CD8-positive, alpha-beta memory T cell (primary cell): Measurements from ENCODE around the gene MRS2. TPM values are rescaled to one million over a fixed set of nuclear protein-coding genes. Genes with fewer than 3 reads are reported as not detected.

Experiments
- CTCF ChIA-PET: fragments of 350-600 bp; sonication (Branson Sonifier 250); formaldehyde crosslinking; loops from one replicate; lab custom pipeline; 2021; ENCODE audit warnings: antibody characterized with exemption; lab: Charles Lee
- POLR2A ChIA-PET: fragments of 350-600 bp; sonication (Branson Sonifier 250); formaldehyde crosslinking; loops from one replicate; lab custom pipeline; 2021; ENCODE audit warnings: antibody characterized with exemption; lab: Charles Lee
- DNase-seq, 5 donors: peaks; one replicate each; pipeline versions ENCODE4 v3.0.0 to v3.0.0-alpha.2; 2020 to 2022; ENCODE audit warnings: mixed read lengths in 1 of 5
- H3K27ac ChIP-seq: one replicate; pipeline ENCODE4 v1.7.0; 2013; ENCODE audit warnings: low read depth, mild to moderate bottlenecking, low read length, moderate library complexity
- H3K27me3 ChIP-seq: 2 replicates; pipeline ENCODE4 v1.7.0; 2013; ENCODE audit warnings: low read length, mild to moderate bottlenecking; ENCODE audit not compliant: insufficient read depth, poor library complexity, severe bottlenecking
- H3K36me3 ChIP-seq: 2 replicates; pipeline ENCODE4 v1.7.0; 2013; ENCODE audit warnings: mild to moderate bottlenecking, low read length, moderate library complexity; ENCODE audit not compliant: insufficient read depth
- H3K4me1 ChIP-seq: 2 replicates; pipeline ENCODE4 v1.7.0; 2013; ENCODE audit warnings: mild to moderate bottlenecking, low read length, moderate library complexity; ENCODE audit not compliant: insufficient read depth
- H3K4me3 ChIP-seq: 2 replicates; pipeline ENCODE4 v1.7.0; 2013; ENCODE audit warnings: mild to moderate bottlenecking, low read length
- H3K9me3 ChIP-seq: 2 replicates; pipeline ENCODE4 v1.7.0; 2013; ENCODE audit warnings: mild to moderate bottlenecking, low read length
- H3K27ac Mint-ChIP-seq, 8 donors: one replicate each; pipeline ENCODE4 v1.8.0; 2020 to 2021; ENCODE audit warnings: mixed read lengths in 8 of 8, mild to moderate bottlenecking in 6 of 8, inconsistent platforms in 3 of 8, moderate library complexity in 3 of 8
- H3K27me3 Mint-ChIP-seq, 2 donors: one replicate each; pipeline ENCODE4 v1.8.0; 2020 to 2021; ENCODE audit warnings: mixed read lengths in 2 of 2, mild to moderate bottlenecking in 1 of 2, moderate library complexity in 1 of 2
- H3K36me3 Mint-ChIP-seq, 3 donors: one replicate each; pipeline ENCODE4 v1.8.0; 2020 to 2021; ENCODE audit warnings: mixed read lengths in 3 of 3, inconsistent platforms in 1 of 3, mild to moderate bottlenecking in 1 of 3
- H3K4me1 Mint-ChIP-seq, 3 donors: one replicate each; pipeline ENCODE4 v1.8.0; 2020 to 2021; ENCODE audit warnings: mixed read lengths in 3 of 3, inconsistent platforms in 1 of 3, mild to moderate bottlenecking in 1 of 3
- H3K4me3 Mint-ChIP-seq, 7 donors: one replicate each; pipeline ENCODE4 v1.8.0; 2020 to 2021; ENCODE audit warnings: mixed read lengths in 7 of 7, mild to moderate bottlenecking in 6 of 7, moderate library complexity in 4 of 7, inconsistent platforms in 2 of 7
- H3K9me3 Mint-ChIP-seq, 5 donors: one replicate each; pipeline ENCODE4 v1.8.0; 2020 to 2022; ENCODE audit warnings: mixed read lengths in 5 of 5, mild to moderate bottlenecking in 3 of 5, moderate library complexity in 2 of 5, inconsistent platforms in 1 of 5
- polyA plus RNA-seq: library from polyadenylated mRNA; unstranded; fragments of 300-500 nt; fragmentation: Illumina TruSeq; gene quantifications from one replicate; pipeline ENCODE4 v1.2.3, GENCODE V29; 2021
- total RNA-seq, 2 experiments: library from RNA; stranded (reverse); gene quantifications; one replicate each; pipeline ENCODE4 v1.2.3, GENCODE V29; 2021

Gene MRS2
- total and polyA plus RNA-seq, 3 experiments from 2014 or later = 17.4 to 31.5 (median 30.1) TPM

GRCh38 chr6:24426729-24427446, 24.2 kb downstream of the MRS2 start:
- Histone ChIP-seq H3K27me3 (no peaks in the 10 kb centered on the region), H3K4me1 (no peaks in the 10 kb centered on the region), H3K27ac (no peak overlapping the region), H3K36me3 (peaks cover 12% of the 10 kb centered on the region), H3K9me3 (no peaks in the 10 kb centered on the region), H3K4me3 (no peak overlapping the region)
- Mint-ChIP-seq H3K4me1 (no peaks in the 10 kb centered on the region), H3K4me3 (no peak overlapping the region), H3K9me3 (no peaks in the 10 kb centered on the region), H3K27me3 (no peaks in the 10 kb centered on the region), H3K27ac (peak overlapping the region in 3 of 8 donors; percentile 23 to 47 (median 32)), H3K36me3 (peaks cover 0 to 56% (median 6%) of the 10 kb centered on the region in 3 donors)
- DNase-seq = no peak
- CTCF ChIA-PET = no interaction called here
- POLR2A ChIA-PET = interaction anchor here (0.6 to 0.7 kb wide), 2 partner anchors 28 to 31 kb away, joined by 4 to 9 read pairs; no protein-coding TSS in a partner anchor

- Mint-ChIP-seq H3K4me3 (no peak overlapping the region), H3K27ac (peak overlapping the region in 3 of 8 donors; percentile 19 to 94 (median 53)), H3K36me3 (peaks cover 2 to 41% (median 3%) of the 10 kb centered on the region in 3 donors), H3K4me1 (no peaks in the 10 kb centered on the region), H3K27me3 (no peaks in the 10 kb centered on the region), H3K9me3 (no peaks in the 10 kb centered on the region)
- H3K4me1 ChIP-seq = no peaks in the 10 kb centered on the region
- DNase-seq = no peak
- peaks cover 3% of the 10 kb centered on the region for H3K36me3 ChIP-seq
- H3K27ac ChIP-seq = no peak overlapping the region
- ChIA-PET POLR2A (no interaction called here), CTCF (no interaction called here)
- H3K4me3 ChIP-seq = no peak overlapping the region
- H3K9me3 ChIP-seq = no peaks in the 10 kb centered on the region
- H3K27me3 ChIP-seq = no peaks in the 10 kb centered on the region
These were observed 25.9 kb downstream of the MRS2 start for GRCh38 chr6:24428615-24429014.

- no peaks in the 10 kb centered on the region for H3K4me1 Mint-ChIP-seq
- H3K27ac Mint-ChIP-seq = no peak overlapping the region
- H3K36me3 Mint-ChIP-seq = peaks cover 2 to 37% (median 3%) of the 10 kb centered on the region in 3 donors
- H3K27me3 ChIP-seq = no peaks in the 10 kb centered on the region
- no peaks in the 10 kb centered on the region for H3K9me3 Mint-ChIP-seq
- DNase-seq = no peak
- no peaks in the 10 kb centered on the region for H3K36me3 ChIP-seq
- no peaks in the 10 kb centered on the region for H3K27me3 Mint-ChIP-seq
- H3K4me3 Mint-ChIP-seq = no peak overlapping the region
- H3K9me3 ChIP-seq = no peaks in the 10 kb centered on the region
- H3K4me1 ChIP-seq = no peaks in the 10 kb centered on the region
- ChIA-PET CTCF (interaction anchor here (2.0 to 2.4 kb wide), 2 partner anchors 10 to 92 kb away, joined by 8 to 9 read pairs; no protein-coding TSS in a partner anchor), POLR2A (no interaction called here)
- H3K27ac ChIP-seq = no peak overlapping the region
- no peak overlapping the region for H3K4me3 ChIP-seq
These were observed 26.4 kb downstream of the MRS2 start for GRCh38 chr6:24429146-24429545.

- POLR2A ChIA-PET = no interaction called here
These were observed 27.4 kb downstream of the MRS2 start for GRCh38 chr6:24430086-24430485.

GRCh38 chr6:24431045-24431451, 28.3 kb downstream of the MRS2 start:
- no peak overlapping the region for H3K27ac Mint-ChIP-seq
- no peaks in the 10 kb centered on the region for H3K36me3 ChIP-seq

More at GRCh38 chr6:24430086-24430485, 27.4 kb downstream of the MRS2 start:
- Histone ChIP-seq H3K4me1 (no peaks in the 10 kb centered on the region), H3K36me3 (no peaks in the 10 kb centered on the region), H3K27me3 (no peaks in the 10 kb centered on the region), H3K27ac (no peak overlapping the region), H3K4me3 (no peak overlapping the region), H3K9me3 (no peaks in the 10 kb centered on the region)
- H3K4me1 Mint-ChIP-seq = no peaks in the 10 kb centered on the region
- H3K27me3 Mint-ChIP-seq = no peaks in the 10 kb centered on the region
- H3K9me3 Mint-ChIP-seq = no peaks in the 10 kb centered on the region
- H3K4me3 Mint-ChIP-seq = no peak overlapping the region
- H3K36me3 Mint-ChIP-seq = peaks cover 0 to 28% (median 3%) of the 10 kb centered on the region in 3 donors
- CTCF ChIA-PET = interaction anchor here (0.7 to 2.4 kb wide), 6 partner anchors 8 to 336 kb away, joined by 3 to 9 read pairs (median 6); no protein-coding TSS in a partner anchor
- H3K27ac Mint-ChIP-seq = no peak overlapping the region
- no peak for DNase-seq

GRCh38 chr6:24432611-24433010, 29.9 kb downstream of the MRS2 start:
- ChIA-PET CTCF (interaction anchor here (0.9 to 1.2 kb wide), 3 partner anchors 41 to 148 kb away, joined by 3 to 4 read pairs (median 3); no protein-coding TSS in a partner anchor), POLR2A (no interaction called here)
- peaks cover 7 to 8% (median 8%) of the 10 kb centered on the region in 3 donors for H3K36me3 Mint-ChIP-seq
- Histone ChIP-seq H3K9me3 (no peaks in the 10 kb centered on the region), H3K4me1 (no peaks in the 10 kb centered on the region), H3K4me3 (no peak overlapping the region), H3K36me3 (no peaks in the 10 kb centered on the region), H3K27ac (no peak overlapping the region), H3K27me3 (no peaks in the 10 kb centered on the region)
- H3K4me1 Mint-ChIP-seq = no peaks in the 10 kb centered on the region
- no peak overlapping the region for H3K27ac Mint-ChIP-seq
- H3K27me3 Mint-ChIP-seq = no peaks in the 10 kb centered on the region
- no peak overlapping the region for H3K4me3 Mint-ChIP-seq
- H3K9me3 Mint-ChIP-seq = no peaks in the 10 kb centered on the region
- DNase-seq = no peak

More at GRCh38 chr6:24431045-24431451, 28.3 kb downstream of the MRS2 start:
- DNase-seq = peak in 2 of 5 donors; percentile 15 to 31
- ChIA-PET CTCF (interaction anchor here (0.7 to 2.4 kb wide), 7 partner anchors 9 to 335 kb away, joined by 3 to 9 read pairs (median 5); no protein-coding TSS in a partner anchor), POLR2A (no interaction called here)
- Histone ChIP-seq H3K4me1 (no peaks in the 10 kb centered on the region), H3K27ac (no peak overlapping the region), H3K27me3 (no peaks in the 10 kb centered on the region), H3K4me3 (no peak overlapping the region), H3K9me3 (no peaks in the 10 kb centered on the region)
- no peaks in the 10 kb centered on the region for H3K4me1 Mint-ChIP-seq
- no peaks in the 10 kb centered on the region for H3K9me3 Mint-ChIP-seq
- H3K4me3 Mint-ChIP-seq = no peak overlapping the region
- no peaks in the 10 kb centered on the region for H3K27me3 Mint-ChIP-seq
- peaks cover 0 to 20% (median 3%) of the 10 kb centered on the region in 3 donors for H3K36me3 Mint-ChIP-seq

GRCh38 chr6:24436979-24437378, 34.2 kb downstream of the MRS2 start:
- H3K36me3 ChIP-seq = no peaks in the 10 kb centered on the region
- peaks cover 2 to 10% (median 8%) of the 10 kb centered on the region in 3 donors for H3K36me3 Mint-ChIP-seq
- ChIA-PET POLR2A (no interaction called here), CTCF (no interaction called here)
- no peaks in the 10 kb centered on the region for H3K27me3 ChIP-seq
- H3K4me1 Mint-ChIP-seq = no peaks in the 10 kb centered on the region
- H3K27ac ChIP-seq = no peak overlapping the region
- no peaks in the 10 kb centered on the region for H3K27me3 Mint-ChIP-seq
- H3K4me3 Mint-ChIP-seq = no peak overlapping the region
- H3K27ac Mint-ChIP-seq = peak overlapping the region in 1 of 8 donors; percentile 34
- no peak overlapping the region for H3K4me3 ChIP-seq
- H3K4me1 ChIP-seq = no peaks in the 10 kb centered on the region
- no peaks in the 10 kb centered on the region for H3K9me3 ChIP-seq
- no peaks in the 10 kb centered on the region for H3K9me3 Mint-ChIP-seq
- no peak for DNase-seq

- Histone ChIP-seq H3K9me3 (no peaks in the 10 kb centered on the region), H3K36me3 (no peaks in the 10 kb centered on the region), H3K4me1 (no peaks in the 10 kb centered on the region), H3K27ac (no peak overlapping the region), H3K27me3 (no peaks in the 10 kb centered on the region), H3K4me3 (no peak overlapping the region)
- H3K27ac Mint-ChIP-seq = no peak overlapping the region
- no peak for DNase-seq
- H3K27me3 Mint-ChIP-seq = no peaks in the 10 kb centered on the region
- ChIA-PET POLR2A (no interaction called here), CTCF (interaction anchor here (2.3 kb wide), 1 partner anchor 10 kb away, joined by 9 read pairs; no protein-coding TSS in a partner anchor)
- H3K4me1 Mint-ChIP-seq = no peaks in the 10 kb centered on the region
- H3K9me3 Mint-ChIP-seq = no peaks in the 10 kb centered on the region
- H3K4me3 Mint-ChIP-seq = no peak overlapping the region
- H3K36me3 Mint-ChIP-seq = peaks cover 0 to 8% (median 6%) of the 10 kb centered on the region in 3 donors
These were observed 37.3 kb downstream of the MRS2 start for GRCh38 chr6:24439858-24440539.
